H1 (cell line): Measurements from ENCODE around the gene CCDC12. TPM values are rescaled to one million over a fixed set of nuclear protein-coding genes. Genes with fewer than 3 reads are reported as not detected.

Experiments
- POU5F1 ChIP-seq: IDR thresholded peaks from 2 replicates; pipeline ENCODE4 v1.6.1; 2011; ENCODE audit warnings: low read depth, mild to moderate bottlenecking, low read length, moderate library complexity
- SAP30 ChIP-seq: fragments of 300-600 bp; sonication (generic); IDR thresholded peaks from 2 replicates; pipeline ENCODE4 v1.7.1; 2012; ENCODE audit warnings: low read length, moderate library complexity, mild to moderate bottlenecking, inconsistent platforms; ENCODE audit not compliant: insufficient read depth, insufficient replicate concordance
- SRF ChIP-seq: IDR thresholded peaks from 2 replicates; pipeline ENCODE4 v1.6.1; 2011; ENCODE audit warnings: mild to moderate bottlenecking, low read depth, low read length, moderate library complexity
- polyA plus RNA-seq, 7 experiments: library from polyadenylated mRNA; depleted of rRNA in 3 of 7; stranded (reverse) in 5 of 7; unstranded in 2 of 7; fragments of >200 nt in 5 of 7; fragments of 200-250 nt in 2 of 7; gene quantifications; 1 replicate in 5 of 7; 2 replicates in 1 of 7; 4 replicates in 1 of 7; pipeline versions ENCODE4 v1.2.1 to v1.2.3, GENCODE V29; 2011 to 2013; ENCODE audit warnings: missing spikeins in 2 of 7, mixed read lengths in 2 of 7
- total RNA-seq: library from RNA; stranded (reverse); fragmentation: NEBNext Ultra II Directional; extraction: Animal tissue kit (Norgen Biotek cat#: 25700); gene quantifications from 2 replicates; pipeline ENCODE4 v1.2.1, GENCODE V29; 2021

Gene CCDC12
- total and polyA plus RNA-seq, 2 of the 8 experiments (the other 6 are each of a cell fraction or from before 2014, with no cell fraction given): 29.5 to 41.3 TPM

GRCh38 chr3:46972396-46972795 is 4.1 kb downstream of the CCDC12 start (continued):
- TF ChIP-seq SAP30 (no peak), POU5F1 (no peak), SRF (no peak)
- TF ChIP-seq, all 59 proteins: peak for 0
